Measurements from ENCODE around the gene CAT.

The CAT gene

DNA sequence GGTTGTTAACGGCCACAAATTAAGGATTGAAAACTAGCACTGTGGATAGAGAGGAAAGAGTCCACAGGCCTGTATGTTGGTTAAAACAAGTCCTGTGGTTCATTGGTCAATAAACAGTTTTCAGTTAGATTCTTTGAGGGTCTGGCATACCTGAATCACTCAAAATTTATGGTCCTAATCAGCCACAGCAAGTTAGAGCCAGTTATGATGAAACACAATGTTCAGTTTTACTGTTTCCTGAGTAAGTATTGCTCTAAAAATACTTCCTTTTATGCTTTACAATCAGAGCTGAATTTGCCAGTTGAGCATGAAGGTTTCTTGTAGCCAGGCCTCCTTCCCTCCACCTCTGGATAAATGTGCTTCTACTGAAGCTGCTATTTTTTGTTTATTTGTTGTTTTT, 12.9 kb upstream of the CAT start:
- DNase-seq = no peak

DNA sequence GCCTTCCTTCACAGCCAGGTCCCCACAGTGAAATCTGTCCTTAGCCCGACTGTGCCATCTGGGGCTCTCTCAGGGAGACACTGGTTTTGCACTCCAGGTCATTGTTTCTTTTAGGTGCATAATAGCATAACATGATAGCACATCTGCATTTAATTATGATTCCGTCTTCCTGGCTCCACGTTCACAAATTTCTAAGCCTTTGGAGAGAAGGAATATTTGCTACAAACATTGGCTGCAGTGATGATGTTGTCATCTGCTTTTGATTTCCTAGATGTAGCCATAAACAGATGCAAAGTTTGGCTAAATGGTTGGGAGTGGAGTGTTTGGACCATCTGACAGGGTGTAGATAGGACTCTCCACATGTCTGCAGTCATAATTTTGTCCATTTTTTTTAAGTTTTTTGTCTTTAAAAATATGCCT, 12.0 kb upstream of the CAT start:
- DNase-seq = no peak

DNA sequence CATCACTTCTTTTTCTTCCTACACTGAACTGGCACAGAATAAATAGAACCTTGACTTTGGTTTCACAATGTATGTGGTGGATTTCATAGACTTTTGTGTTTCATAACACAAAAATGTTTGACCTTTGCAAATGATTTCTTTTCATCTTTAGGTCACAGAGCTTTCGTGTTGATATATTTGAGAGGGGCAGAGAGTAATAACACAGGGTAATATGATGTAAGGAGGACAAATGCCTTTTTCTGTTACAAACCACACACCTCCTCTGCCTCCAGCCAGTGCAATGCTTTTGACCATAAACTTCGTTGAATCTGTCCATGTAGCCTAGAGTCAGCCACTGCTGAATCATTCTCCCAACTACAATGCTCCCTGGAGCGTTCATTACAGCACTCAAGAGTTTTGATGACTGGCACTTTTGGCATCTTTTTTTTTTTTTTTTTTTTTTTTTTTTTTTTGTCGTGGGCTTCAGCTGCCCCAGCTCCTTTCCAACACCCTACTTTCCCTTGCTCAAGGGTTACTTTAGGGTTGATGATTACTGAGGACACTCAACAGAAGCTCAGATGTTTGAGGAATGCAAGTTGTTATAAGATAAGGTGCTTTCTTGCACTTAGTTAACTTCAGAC, 11.4 kb upstream of the CAT start:
- DNase-seq = no peak

DNA sequence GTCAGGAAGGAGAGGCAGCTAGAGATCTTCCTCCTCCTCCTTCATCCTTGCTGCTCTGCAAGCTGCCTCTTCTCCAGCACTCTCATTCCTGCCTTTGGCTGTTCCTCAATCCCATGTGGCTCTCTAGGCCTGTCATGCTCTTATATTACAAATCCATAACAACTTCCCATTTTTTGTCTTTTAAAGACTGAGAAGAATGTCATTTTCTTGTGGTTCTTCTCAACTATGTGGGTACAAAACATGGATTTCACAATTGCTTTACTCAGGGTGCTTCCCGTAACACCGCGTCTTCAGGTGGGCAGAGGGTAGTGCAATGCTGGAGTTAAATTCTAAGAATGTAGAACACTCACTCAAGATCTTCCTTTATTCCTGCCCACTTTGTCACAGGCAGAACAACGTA, 6.8 kb upstream of the CAT start:
- DNase-seq = no peak

DNA sequence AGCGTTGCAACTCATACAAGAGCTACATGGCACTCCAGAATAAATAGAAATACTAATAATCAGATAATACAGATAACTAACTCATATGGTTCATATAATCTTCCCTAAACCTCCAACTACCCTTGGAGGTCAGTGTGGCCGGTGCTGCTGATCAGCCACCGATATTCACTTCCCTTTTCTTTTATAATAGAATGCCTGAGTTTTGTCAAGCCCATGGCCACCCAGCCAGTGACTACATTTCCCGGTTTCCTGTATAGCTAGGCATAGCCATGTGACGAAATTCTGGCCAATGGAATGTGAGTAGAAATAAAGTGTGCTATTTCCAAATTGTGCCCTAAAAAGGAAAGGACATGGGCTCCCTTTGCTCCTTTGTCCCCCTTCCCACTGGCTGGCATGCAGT, 5.9 kb upstream of the CAT start:
- no peak for DNase-seq

DNA sequence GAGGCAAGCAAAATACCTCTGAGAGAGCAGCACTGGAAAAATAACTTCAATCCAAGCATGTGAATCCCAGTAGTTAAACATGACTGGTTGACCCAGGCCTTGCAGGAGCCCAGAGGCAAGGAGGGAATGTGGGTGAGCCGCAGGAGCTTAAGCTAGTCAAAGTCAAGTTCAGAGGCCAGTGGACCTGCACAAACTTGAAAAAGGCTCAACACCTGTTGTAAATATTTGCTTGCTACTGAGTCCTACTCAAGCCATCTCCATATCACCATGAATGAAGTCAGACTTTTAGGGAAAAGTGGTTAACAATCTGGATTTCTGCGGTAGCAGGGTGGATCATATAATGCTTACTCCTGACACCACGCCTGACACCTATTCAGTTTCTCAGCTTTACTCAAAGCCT, 4.8 kb upstream of the CAT start:
- DNase-seq = no peak

DNA sequence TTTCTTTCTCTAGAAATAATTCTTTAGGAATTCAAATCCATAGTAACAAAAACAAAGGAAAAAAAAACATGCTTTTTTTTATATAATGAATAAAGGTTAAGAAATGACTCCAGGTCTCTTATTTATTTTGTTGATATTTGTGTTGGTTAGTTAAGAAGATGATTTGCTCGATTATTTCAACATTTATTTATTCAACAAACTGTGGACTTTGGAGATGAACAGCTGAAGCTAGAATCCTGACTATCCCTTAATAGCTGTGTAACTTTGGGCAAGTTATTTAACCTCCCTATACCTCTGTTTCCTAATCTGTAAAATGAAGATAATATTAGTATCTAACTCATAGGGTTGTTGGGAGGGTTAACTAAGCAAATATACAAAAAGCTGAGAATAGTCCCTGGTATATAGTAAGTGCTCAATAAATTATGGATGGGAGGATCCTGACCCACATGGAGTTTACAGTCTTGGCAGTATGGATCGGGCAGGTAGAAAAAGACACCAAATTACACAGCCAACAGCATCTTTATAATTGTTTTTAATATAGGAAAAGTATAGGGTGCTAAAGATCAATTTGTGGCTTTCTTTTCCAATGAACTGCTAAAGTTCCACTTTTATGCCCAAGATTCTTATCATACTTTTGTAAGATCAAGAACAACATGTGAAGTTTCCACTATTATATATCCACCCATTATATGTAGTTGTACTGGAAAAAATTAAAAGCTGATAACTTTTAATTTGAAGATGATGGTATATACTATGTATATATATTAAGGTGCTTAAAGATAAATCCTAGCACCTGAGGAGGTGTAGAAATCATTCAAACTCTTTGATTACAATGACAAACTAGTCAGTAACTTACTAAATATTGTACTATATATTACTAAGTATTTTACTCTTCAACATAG, 1.3 kb upstream of the CAT start:
- DNase-seq = no peak

DNA sequence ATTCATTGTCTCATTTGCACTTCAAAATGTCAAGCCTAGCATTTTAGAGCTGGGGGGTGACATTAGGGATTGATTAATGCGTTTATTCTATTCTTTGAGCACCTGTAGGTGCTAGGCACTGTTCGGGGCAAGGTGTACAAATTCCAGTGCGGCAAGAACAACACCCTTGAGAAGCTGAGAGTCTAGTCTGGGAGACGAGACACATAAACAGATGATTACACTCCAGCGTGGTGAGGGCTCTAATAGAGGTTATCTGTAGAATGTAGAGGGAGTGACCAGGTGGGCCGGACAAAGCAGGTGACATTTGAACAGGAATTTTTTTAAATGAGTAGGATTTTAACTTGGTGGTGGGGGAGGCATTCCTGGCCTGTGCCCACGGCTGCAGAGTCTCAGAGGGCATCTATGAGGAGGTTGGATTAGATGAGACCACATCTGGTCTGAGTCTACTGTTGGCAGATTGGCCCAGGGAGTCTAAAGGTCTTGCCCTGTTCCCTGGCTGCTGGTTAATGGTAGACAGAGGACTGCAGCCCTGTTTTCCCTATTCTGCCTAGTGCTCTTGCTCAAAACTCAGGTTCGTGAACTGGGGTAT, 970 bp downstream of the CAT start:
- no peak for DNase-seq

DNA sequence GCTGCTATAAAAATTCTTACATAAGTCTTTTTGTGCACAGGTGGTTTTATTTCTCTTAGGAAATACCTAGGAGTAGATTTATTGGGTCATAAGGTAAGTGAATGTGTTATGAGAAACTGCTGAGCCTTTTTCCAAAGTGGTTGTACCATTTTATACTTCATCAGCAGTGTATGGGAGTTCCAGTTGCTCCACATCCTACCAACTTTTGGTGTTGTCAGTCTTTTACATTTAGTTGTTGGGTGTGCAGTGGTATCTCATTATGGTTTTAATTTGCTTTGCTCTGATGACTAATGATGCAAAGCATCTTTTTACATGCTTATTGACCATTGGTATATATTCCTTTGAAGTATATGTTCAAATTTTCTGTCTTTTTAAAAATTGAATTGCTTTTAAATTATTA, 3.1 kb downstream of the CAT start:
- DNase-seq = no peak

DNA sequence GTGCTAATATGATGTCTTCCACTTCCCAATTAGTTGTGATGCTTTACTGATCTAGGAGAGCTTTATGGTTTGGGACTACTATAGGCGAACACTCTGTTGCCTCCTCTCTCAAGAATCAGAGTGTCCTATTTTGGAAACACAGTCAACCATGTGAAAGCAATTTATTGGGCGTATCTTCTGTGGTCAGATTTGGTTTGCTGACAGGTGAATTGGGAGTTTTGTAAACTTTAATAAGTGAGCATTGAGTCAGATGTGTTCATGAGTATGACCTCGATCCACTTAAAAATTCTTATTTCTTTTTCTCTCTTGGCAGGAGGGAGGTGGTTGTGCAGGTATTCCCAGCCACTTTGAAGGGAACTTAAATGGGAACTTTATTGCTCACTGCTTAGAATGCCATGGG, 4.4 kb downstream of the CAT start:
- no peak for DNase-seq

DNA sequence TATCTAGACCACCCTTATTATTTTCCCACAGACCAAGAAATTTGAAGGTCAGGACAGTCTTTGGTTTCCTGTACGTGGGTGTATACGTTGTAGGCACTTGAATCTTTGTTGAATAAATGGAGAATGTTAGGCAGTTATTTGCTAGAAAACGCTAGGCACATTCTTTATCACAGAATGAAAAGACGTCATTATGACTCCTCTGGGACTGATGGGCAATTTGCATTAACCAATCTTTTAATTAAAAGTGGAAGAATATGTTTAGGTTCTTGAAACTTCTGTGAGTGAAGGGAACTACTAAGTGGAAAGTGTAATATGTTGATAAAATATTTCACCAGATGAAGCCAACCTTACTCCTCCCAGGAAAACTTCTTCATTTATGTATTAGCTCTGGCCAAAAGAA, 5.7 kb downstream of the CAT start:
- no peak for DNase-seq

DNA sequence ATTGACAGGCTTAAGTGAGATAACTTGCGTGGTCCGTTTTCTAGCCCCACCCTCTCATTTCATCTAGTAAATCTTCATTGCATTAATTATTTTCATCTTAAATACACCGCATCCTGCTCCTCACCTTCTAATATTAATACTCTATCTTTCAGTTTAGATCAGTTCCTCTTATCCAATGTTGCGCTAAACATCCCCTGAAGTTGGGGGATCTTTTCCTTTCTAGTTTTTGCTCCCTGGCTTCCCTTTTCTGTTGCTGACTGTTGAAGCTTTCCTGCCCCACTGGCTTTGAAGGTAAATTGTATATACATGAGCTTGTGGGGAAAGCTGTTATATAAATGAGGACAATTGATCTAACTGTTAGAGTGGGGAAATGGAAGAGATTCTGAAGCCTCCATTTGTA, 7.2 kb downstream of the CAT start:
- no peak for DNase-seq

DNA sequence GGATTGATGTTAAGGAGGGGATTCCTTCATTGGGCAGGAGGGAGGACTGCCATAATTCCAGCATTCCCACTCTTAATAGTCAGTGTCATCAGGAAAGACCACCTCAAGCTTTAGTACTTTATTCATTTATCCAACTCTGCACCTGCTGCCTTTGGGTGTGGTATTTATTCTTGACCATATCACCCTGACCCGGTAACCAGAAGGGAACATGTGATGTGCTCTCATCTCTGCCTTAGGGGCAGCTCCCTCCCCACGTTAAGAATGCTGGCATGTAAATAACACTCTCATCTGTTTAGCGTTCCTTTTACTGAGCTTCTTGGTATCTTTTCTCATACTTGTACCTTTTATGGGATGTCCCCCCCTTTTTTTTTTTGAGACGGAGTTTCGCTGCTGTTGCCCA, 7.7 kb downstream of the CAT start:
- no peak for DNase-seq

DNA sequence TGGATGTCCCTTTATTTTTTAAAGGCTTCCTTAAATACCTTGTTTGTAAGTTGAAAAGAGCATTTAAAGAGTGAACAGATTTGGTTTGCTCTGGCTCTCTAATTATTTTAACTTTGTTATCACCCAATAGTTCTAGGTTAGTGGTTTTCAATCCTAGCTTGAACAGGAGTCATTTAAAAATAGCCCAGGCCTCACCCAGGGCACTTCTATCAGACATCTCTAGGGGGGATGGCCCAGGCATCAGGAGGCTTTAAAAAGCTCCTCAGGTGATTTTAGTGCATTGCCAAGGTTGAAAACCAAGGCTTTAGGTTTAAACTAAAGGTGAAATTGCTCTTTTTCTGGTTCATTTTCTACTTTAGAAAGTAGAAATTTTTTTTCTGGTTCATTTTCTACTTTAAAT, 8.3 kb downstream of the CAT start:
- no peak for DNase-seq

DNA sequence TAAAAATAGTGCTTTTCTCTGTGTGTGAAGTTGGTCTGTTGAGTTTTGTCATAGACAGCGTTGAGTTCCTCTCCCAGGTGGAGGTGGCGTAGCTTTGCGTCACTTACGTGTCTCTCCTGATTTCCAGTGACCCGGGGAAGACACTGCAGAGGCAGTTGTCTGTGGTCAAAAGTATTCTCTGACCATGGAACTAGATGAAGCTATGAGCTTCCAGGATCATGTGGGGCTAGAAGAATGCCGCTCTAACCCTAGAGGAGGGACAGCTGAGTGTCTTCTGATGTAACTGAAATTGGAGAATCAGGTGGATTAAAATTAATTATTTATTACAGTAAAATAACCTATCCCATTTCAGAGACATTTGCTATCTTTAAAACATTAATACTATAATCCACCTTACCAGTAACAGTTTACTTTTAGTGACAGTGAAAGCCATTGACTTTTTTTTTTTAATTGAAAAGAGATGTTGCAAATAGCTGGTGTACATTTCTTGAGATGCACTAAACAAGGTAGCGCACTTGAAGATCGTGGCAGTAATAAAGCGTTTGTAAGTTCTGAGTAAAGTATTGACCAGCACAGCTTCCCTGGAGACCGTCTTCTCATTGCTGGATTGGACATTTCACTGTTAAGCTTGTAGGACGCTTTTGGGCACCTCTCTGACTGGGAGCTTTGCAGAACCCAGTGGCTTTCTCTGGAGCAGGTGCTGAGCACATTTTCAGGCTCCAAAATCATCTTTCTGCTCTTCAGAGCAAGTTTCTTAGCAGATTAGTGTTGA, 9.7 kb downstream of the CAT start:
- DNase-seq = no peak

DNA sequence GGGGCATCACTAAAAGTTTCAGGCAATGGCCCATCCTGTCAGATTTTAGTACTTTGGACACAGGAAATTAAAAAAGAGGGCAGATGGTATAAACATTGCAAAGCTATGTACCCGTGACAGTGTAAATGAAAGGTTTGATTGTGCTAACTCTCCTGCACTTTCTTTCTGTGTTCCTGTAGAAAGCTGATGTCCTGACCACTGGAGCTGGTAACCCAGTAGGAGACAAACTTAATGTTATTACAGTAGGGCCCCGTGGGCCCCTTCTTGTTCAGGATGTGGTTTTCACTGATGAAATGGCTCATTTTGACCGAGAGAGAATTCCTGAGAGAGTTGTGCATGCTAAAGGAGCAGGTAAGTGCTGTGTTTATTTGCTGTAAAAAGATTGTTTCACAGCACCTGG, 10.3 kb downstream of the CAT start:
- no peak for DNase-seq

DNA sequence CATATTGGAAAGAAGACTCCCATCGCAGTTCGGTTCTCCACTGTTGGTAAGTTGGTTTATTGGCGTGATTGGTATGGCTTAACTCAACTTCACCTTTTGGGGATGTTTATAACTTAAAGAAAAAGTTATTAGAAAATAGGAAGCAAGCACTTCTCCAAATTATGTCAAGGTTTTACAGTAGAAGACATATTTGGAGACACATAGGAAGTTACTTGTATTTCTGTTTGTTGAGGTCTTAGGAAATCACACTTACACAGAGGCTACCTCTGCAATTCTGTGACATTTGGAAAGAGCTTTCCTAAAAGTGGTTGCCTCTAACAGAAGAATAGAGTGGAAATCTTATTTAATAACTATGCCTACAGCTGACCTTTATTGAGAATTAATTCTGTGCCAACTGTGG, 12.3 kb downstream of the CAT start:
- no peak for DNase-seq

DNA sequence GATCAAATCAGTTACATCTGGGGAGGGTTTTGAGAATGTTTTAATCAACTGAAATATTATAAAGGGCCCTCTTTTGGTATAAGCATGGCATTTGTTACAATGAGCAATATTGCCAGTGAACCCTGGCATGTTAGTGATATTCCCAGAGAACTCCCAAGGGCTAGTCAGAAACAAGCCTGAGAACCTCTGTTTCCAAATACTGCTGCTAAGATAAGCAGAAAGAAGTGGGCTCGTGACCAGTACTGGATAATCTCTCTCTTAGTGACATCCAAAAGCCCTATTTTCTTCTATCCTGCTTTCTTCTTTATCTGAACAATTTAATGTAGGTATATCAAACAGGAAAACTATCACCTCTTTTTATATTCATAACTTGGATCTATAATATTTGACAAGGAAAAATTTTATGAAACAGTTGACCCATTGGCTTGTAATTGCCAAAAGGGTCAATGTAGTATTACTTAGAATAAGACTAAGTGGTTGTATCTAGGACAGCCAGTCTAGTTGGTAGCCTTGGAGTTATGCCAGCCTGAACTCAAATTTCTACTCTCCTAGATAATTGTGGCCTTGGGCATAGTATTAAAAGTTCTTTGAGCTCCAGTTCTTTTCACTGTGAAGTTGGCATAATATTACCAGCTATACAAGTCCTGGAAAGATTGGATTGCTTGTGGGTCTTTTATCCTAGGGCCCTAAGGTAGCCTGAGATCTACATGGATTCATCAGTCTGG, 15.7 kb downstream of the CAT start:
- no peak for DNase-seq

DNA sequence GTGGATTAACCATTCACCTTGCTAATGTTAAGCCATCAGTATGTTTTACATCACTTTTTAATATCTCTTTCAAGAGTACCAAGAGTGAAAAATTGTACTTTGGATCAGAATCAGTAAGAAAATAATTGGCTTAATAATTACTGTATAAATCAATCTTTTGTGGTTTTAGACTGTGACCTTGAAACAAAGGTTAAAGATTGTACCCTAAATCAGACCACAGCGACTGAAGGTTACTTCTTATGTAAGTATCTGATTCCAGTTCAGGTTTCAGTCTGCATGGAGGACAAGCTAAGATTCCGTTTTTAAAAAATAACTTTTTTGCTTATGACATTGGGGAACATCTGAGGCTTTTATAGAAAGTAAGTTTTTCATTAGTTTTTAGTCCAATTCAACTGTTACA, 18.9 kb downstream of the CAT start:
- no peak for DNase-seq

DNA sequence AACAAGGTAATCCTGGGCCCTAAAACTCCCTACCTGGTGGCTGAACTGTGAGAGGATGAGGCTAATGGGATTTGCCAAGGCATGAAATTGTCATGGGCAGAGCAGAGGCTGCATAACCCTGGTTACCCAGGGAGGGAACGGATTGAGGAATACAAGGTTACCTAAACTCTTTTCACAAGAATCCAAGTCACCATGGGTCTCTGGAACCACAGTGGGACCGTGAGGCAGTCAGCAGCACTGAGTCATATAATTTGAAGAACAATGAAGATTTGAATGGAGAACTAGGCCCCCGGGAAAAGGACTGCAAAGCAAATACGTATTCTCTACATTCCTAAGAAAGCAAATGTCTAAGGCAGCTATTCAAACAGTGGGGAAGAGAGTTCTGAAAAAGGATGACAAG, 19.8 kb downstream of the CAT start:
- no peak for DNase-seq

DNA sequence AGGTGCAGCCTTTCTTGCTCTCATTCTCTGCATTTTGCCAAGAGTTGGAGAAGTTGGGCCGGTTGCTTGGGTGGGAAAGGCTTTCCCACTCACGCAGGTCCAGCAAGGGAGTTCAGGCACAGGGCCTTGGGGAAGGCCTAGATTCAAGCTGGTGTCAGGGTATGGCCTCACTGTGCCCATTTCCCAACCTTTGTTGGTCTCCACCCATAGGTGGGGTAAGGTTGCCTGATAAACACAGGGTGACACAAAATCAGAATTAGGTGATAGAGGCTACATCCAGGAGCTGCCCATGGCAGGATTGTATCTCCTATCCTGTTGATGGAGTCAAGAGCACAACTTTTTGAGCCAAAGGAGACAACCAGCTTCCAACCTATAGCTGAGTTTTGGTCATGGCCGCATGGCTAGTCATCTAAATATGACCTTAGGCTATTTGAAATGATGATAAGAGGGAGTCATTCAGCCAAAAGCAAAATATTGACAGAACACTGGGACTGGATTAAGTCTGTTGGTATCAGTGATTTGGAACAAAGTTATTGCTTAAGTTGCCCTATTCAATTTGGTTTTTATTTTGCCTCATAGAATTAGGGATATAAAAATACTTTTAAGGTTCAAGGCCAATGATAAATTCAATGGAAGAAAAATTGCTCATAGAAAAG, 20.9 kb downstream of the CAT start:
- DNase-seq = no peak

DNA sequence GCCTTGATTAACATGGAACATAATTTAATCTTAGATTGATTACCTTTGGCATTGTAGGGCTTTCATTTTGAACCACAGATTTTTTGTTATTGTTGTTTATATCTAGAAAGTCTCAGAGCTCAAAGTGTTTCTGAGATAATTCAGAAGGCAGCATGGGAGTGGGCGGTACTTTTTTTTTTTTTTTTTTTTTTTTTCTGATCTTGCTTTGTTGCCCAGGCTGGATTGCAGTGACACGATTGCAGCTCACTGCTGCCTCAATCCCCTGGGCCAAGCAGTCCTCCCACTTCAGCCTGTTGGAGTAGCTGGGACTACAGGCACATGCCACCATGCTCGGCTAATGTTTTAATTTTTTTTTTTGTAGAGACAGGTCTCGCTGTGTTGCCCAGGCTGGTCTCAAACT, 21.5 kb downstream of the CAT start:
- no peak for DNase-seq

Data from effector CD8-positive, alpha-beta T cell (primary cell).